Endothelial cell of hepatic sinusoid (primary cell): ENCODE data around the gene MRPL48.

Experiments used
- in situ Hi-C: cut with HindIII; loops from 2 replicates; pipeline ENCODE4 v1.10.0; 2017; ENCODE audit warnings: low sequenced_read_pairs

Gene MRPL48

DNA sequence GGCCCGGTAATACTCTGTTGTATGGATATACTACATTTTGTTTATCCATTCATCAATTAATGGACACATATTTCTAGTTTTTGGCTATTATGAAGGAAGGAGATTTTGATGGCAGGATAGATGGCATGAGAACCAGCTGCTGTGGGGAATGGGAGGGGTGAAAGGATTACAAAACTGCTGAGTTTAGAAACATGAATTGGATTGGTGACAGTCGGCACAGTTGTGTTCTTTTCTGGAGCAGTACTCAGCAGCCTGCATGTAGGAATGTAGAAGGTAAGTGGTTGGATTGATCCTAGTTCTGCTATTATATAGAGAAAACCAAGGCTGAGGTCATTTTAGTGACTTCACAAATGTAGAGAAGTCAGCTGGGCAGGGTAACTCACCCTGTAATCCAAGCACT lies 96.2 kb downstream of the MRPL48 start:
- in situ Hi-C loops: no loop called here

DNA sequence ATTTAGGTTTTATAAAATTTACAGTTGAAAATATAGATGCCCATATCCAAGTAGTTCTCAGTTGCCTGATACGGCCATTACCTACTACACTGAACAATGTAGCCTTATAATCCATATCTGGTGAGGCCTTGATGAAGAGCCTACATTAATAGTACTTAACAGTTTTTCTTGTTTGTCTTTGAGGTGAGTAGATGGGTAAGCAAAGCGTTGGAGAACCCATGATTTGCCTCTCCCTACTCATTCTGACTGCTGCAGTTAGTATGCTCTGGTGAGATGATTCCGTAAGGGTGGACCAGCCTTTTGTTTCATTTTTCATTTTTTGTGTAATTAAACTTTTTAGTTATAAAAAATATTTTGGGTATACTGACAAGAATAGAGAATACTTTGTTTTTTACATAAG lies 100.6 kb downstream of the MRPL48 start:
- in situ Hi-C loops: no loop called here

DNA sequence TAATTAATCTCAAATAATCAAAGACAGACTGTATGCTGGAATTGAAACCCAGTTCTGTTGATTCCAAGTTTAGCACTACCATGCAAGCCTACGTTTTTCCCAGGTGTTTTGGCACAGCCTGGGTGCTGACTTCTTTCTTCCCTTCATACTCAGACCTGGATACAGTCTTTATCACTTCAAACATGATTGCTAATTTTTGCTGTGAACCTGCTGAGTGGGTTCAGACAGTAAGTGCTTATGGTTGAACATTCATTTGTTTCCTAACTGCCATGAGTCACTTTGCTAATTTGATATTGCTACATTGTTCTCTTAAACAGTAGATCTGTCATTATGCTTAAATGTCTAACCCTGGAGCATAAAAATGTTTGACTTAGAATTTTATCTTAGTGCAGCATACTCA lies 101.3 kb downstream of the MRPL48 start:
- in situ Hi-C loops: no loop called here

DNA sequence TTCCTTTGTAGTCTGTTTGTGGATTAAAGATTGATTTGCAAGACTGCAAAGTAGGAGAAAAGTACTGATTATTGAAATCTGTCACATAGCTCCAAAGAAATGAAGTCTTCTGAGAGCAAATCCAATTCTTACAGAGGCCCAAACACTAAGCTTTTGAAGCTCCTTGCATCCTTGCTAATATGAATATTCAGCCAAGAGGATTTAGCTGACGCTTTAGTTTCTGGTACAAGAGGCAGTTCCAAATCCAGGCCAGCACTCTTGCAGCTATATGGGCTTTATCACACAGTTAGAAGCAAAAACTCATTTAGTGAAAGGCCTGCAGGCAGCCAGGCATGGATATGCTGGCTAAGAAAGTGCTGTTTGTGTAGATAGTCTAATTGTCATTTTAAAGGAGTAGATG lies 101.9 kb downstream of the MRPL48 start:
- in situ Hi-C loops: no loop called here

- in situ Hi-C loops: no loop called here
These were observed 105.4 kb downstream of the MRPL48 start for GRCh38 chr11:73893041-73893440.

GRCh38 chr11:73894725-73895335 lies 107.2 kb downstream of the MRPL48 start:
- in situ Hi-C loops: no loop called here

DNA sequence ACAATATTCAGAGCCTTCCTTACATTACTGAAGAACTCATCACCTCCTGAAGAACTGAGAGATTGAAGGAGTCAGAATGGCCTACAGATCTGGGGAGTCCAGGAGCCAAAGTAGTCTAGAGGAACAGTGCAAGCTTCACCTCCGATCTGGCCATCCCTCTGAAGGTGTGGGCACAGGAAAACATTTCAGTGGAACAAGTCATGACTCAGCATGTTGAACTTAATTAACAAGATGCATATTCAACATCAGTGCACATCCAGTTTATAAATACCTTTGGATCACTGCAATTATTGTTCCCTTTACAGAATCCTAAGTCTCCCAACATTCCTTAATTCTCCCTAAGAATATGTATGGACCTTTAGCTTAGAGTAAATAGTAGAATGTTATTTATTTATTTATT lies 114.6 kb downstream of the MRPL48 start:
- in situ Hi-C loops: no loop called here

GRCh38 chr11:73907191-73907590 lies 119.5 kb downstream of the MRPL48 start:
- in situ Hi-C loops: no loop called here

GRCh38 chr11:73912026-73912425 lies 124.4 kb downstream of the MRPL48 start:
- in situ Hi-C loops: no loop called here

DNA sequence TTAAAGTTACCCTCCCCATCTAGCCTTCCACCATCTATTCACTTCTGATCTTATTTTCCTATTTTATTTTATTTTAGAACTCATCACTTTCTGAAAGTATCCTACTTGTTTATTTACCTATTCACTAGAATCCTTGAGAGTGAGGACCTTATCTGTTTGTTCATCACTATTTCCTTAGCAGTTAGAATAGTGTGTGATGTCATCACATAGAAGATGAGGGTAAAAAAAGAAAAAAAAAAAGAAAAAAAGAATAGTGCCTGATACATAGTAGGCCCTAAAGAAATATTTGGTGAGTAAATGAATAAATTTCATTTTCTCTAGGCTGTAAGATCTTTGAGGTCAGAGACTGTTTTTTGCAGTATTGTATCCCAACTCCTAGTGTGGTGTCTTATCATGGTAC lies 125.8 kb downstream of the MRPL48 start:
- in situ Hi-C loops: no loop called here

- in situ Hi-C loops: no loop called here
These were observed 126.6 kb downstream of the MRPL48 start for GRCh38 chr11:73914284-73914683.
